Measurements from ENCODE around the gene ESYT3. TPM values are rescaled to one million over a fixed set of nuclear protein-coding genes. Genes with fewer than 3 reads are reported as not detected.

Gene ESYT3
- total RNA-seq, 2 experiments from 2014 or later, result not detected

DNA sequence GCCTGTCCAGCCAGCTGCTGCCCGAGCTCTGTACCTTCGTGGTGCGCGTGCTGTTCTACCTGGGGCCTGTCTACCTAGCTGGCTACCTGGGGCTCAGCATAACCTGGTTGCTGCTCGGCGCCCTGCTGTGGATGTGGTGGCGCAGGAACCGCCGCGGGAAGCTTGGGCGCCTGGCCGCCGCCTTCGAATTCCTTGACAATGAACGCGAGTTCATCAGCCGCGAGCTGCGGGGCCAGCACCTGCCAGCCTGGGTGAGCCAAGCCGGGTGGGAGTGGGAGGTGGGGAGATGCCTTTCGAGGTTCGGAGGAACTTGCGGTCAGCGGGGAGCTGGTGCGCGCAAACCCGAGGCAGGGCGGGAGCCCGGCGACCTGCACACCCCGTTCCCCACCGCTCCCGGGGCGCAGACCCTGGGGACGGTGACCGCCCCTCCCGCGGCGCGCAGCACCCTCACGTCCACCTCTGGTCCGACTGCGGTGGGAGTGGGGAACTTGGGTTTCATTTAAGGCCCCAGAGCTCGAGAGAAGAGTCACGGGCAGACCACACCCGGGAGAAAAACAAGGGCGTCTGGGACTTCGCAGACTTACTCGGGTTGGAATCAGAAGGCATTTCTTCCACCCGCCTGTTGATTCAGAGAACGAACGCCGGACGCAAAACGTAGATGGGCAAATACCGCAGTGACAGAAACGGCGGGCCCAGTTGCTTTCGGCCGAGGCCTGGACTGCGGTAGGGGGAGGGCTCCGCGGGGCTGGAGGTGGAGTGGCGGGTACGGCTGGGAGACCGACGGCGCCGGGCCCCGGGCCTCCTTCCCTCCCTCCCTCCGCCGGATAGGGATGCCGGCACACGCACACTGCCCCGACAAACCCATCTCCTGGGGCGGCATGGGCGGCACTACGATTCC lies 708 bp downstream of the ESYT3 start:
- POLR2A ChIA-PET, result no interaction called here
- Histone ChIP-seq H4K20me1 (ENCODE audit: insufficient read depth, low read length) (no peaks in the 10 kb centered on the region), H3K4me2 (ENCODE audit: low read length) (no peak overlapping the region), H3K36me3 (ENCODE audit: insufficient read depth, low read length) (no peaks in the 10 kb centered on the region), H3K27ac (ENCODE audit: low read depth, low read length, poor library complexity, severe bottlenecking) (no peak overlapping the region), H3K9me3 (ENCODE audit: low read length) (no peaks in the 10 kb centered on the region), H2AFZ (ENCODE audit: low read length) (no peak overlapping the region), H3K9me2 (ENCODE audit: insufficient read depth, low read length) (no peaks in the 10 kb centered on the region), H3K4me3 (ENCODE audit: low read depth, low read length, poor library complexity, severe bottlenecking) (no peak overlapping the region), H3K79me2 (ENCODE audit: insufficient read depth, low read depth, low read length) (no peaks in the 10 kb centered on the region), H3K4me1 (ENCODE audit: insufficient read depth, low read length, poor library complexity, severe bottlenecking) (no peaks in the 10 kb centered on the region)
- no TSS peak for BruUV-seq (replicated peaks)
- CTCF ChIA-PET (ENCODE audit: unreplicated experiment), result no interaction called here
- TF ChIP-seq, protein P1, sequence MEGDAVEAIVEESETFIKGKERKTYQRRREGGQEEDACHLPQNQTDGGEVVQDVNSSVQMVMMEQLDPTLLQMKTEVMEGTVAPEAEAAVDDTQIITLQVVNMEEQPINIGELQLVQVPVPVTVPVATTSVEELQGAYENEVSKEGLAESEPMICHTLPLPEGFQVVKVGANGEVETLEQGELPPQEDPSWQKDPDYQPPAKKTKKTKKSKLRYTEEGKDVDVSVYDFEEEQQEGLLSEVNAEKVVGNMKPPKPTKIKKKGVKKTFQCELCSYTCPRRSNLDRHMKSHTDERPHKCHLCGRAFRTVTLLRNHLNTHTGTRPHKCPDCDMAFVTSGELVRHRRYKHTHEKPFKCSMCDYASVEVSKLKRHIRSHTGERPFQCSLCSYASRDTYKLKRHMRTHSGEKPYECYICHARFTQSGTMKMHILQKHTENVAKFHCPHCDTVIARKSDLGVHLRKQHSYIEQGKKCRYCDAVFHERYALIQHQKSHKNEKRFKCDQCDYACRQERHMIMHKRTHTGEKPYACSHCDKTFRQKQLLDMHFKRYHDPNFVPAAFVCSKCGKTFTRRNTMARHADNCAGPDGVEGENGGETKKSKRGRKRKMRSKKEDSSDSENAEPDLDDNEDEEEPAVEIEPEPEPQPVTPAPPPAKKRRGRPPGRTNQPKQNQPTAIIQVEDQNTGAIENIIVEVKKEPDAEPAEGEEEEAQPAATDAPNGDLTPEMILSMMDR (conservative IDR thresholded peaks at IDR 0.05; ENCODE audit: low read length), result no peak
- intact Hi-C loops (cut with micrococcal nuclease; ENCODE audit: unreplicated experiment), result no loop called here
- no peak for DNase-seq (ENCODE audit: low spot score)

DNA sequence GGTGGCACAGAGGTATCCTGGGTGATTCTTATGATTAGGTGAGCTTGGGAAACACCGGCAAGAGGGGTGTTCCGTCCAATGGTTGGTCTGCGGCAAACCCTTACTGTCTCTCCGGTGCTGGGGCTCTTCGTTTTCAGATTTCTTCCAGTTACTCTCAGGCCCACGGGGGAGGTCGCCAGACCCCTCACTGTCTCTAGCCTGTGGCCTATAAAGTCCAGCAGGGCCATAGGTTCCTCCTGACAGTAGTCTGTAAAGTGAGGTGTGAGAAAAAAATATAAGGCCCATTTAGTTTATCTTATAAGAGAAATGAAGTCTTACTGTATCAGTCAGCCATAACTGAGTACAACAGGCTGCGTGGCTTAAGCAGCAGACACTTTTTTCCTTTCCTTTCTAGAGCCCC lies 1.4 kb downstream of the ESYT3 start:
- H3K79me2 ChIP-seq (ENCODE audit: insufficient read depth, low read depth, low read length), result no peaks in the 10 kb centered on the region
- no peak for TF ChIP-seq EZH2phosphoT487 (IDR thresholded peaks at IDR 0.05; ENCODE audit: borderline replicate concordance, low read depth, low read length)
- TF ChIP-seq, protein P1 (conservative IDR thresholded peaks at IDR 0.05; ENCODE audit: low read length), result no peak
- no peak for DNase-seq (ENCODE audit: low spot score)
- no peaks in the 10 kb centered on the region for H3K36me3 ChIP-seq (ENCODE audit: insufficient read depth, low read length)
- ChIA-PET POLR2A (no interaction called here), CTCF (ENCODE audit: unreplicated experiment) (no interaction called here)
- H3K4me1 ChIP-seq (ENCODE audit: insufficient read depth, low read length, poor library complexity, severe bottlenecking), result no peaks in the 10 kb centered on the region
- no TSS peak for BruUV-seq (replicated peaks)
- H3K4me2 ChIP-seq (ENCODE audit: low read length), result no peak overlapping the region
- no peak overlapping the region for H3K27ac ChIP-seq (ENCODE audit: low read depth, low read length, poor library complexity, severe bottlenecking)
- intact Hi-C loops (cut with micrococcal nuclease; ENCODE audit: unreplicated experiment), result no loop called here
- no peaks in the 10 kb centered on the region for H4K20me1 ChIP-seq (ENCODE audit: insufficient read depth, low read length)
- H3K9me3 ChIP-seq (ENCODE audit: low read length), result no peaks in the 10 kb centered on the region
- H3K4me3 ChIP-seq (ENCODE audit: low read depth, low read length, poor library complexity, severe bottlenecking), result no peak overlapping the region
- H3K9me2 ChIP-seq (ENCODE audit: insufficient read depth, low read length), result no peaks in the 10 kb centered on the region
- no peak overlapping the region for H2AFZ ChIP-seq (ENCODE audit: low read length)

DNA sequence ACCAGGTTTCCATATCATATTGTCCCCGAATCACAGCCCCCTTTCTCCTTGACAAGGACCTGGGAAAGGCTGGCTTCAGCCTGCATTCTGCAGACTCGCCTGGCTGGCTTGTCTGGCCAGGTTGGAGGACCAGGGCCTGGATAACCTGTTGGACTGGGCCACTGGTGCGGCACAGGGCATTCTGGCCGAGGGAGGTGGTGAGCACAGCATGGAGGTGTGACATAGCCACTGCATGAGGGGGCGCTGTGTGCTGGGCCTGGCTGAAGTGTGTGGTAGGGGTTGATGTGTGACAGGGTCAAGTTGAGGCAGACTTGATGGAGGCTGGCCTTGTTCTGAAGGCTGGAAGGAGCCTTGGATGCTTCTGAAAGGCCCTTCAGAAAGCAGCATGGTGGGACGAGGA lies 2.9 kb downstream of the ESYT3 start:
- ChIA-PET POLR2A (no interaction called here), CTCF (ENCODE audit: unreplicated experiment) (no interaction called here)
- Histone ChIP-seq H3K79me2 (ENCODE audit: insufficient read depth, low read depth, low read length) (no peaks in the 10 kb centered on the region), H3K4me3 (ENCODE audit: low read depth, low read length, poor library complexity, severe bottlenecking) (no peak overlapping the region), H3K4me2 (ENCODE audit: low read length) (no peak overlapping the region), H3K4me1 (ENCODE audit: insufficient read depth, low read length, poor library complexity, severe bottlenecking) (no peaks in the 10 kb centered on the region), H4K20me1 (ENCODE audit: insufficient read depth, low read length) (no peaks in the 10 kb centered on the region), H2AFZ (ENCODE audit: low read length) (no peak overlapping the region), H3K36me3 (ENCODE audit: insufficient read depth, low read length) (no peaks in the 10 kb centered on the region), H3K9me3 (ENCODE audit: low read length) (no peaks in the 10 kb centered on the region), H3K27ac (ENCODE audit: low read depth, low read length, poor library complexity, severe bottlenecking) (no peak overlapping the region), H3K9me2 (ENCODE audit: insufficient read depth, low read length) (no peaks in the 10 kb centered on the region)
- no TSS peak for BruUV-seq (replicated peaks)
- no peak for DNase-seq (ENCODE audit: low spot score)
- intact Hi-C loops (cut with micrococcal nuclease; ENCODE audit: unreplicated experiment), result no loop called here
- TF ChIP-seq, protein P1 (conservative IDR thresholded peaks at IDR 0.05; ENCODE audit: low read length), result no peak
- TF ChIP-seq EZH2phosphoT487 (IDR thresholded peaks at IDR 0.05; ENCODE audit: borderline replicate concordance, low read depth, low read length), result no peak

Data from OCI-LY7 (cell line).